ENCODE measurements around the gene ADGRG3. TPM values are rescaled to one million over a fixed set of nuclear protein-coding genes. Genes with fewer than 3 reads are reported as not detected.
A peak's percentile ranks its signal among the peaks of the same experiment; 100 is the strongest.

Gene ADGRG3
- total and polyA plus RNA-seq, 2 of the 13 experiments (the other 11 are each of a cell fraction or from before 2014, with no cell fraction given) = 2.7 to 11.8 TPM

DNA sequence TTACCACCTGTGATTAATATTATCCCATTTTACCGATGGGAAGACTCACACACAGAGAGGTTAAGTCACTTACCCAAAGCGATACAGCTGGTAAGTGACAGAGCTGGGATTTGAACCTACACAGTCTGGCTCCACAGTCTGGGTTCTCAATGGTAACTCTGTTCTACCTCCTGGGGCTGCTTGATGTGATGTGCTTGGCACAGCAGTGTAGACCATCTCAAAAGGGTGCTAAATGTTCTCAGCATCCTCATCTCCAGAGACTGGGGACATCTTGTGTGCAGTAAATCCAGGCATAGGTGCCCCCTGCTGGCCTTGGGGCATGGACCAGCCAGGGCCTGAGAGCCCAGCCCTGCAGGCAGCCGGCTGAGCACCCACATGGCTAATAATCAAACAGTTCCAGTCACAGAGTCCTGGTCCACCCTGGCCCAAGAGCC is 52.1 kb downstream of the ADGRG3 start (continued):
- TF ChIP-seq, protein P1, sequence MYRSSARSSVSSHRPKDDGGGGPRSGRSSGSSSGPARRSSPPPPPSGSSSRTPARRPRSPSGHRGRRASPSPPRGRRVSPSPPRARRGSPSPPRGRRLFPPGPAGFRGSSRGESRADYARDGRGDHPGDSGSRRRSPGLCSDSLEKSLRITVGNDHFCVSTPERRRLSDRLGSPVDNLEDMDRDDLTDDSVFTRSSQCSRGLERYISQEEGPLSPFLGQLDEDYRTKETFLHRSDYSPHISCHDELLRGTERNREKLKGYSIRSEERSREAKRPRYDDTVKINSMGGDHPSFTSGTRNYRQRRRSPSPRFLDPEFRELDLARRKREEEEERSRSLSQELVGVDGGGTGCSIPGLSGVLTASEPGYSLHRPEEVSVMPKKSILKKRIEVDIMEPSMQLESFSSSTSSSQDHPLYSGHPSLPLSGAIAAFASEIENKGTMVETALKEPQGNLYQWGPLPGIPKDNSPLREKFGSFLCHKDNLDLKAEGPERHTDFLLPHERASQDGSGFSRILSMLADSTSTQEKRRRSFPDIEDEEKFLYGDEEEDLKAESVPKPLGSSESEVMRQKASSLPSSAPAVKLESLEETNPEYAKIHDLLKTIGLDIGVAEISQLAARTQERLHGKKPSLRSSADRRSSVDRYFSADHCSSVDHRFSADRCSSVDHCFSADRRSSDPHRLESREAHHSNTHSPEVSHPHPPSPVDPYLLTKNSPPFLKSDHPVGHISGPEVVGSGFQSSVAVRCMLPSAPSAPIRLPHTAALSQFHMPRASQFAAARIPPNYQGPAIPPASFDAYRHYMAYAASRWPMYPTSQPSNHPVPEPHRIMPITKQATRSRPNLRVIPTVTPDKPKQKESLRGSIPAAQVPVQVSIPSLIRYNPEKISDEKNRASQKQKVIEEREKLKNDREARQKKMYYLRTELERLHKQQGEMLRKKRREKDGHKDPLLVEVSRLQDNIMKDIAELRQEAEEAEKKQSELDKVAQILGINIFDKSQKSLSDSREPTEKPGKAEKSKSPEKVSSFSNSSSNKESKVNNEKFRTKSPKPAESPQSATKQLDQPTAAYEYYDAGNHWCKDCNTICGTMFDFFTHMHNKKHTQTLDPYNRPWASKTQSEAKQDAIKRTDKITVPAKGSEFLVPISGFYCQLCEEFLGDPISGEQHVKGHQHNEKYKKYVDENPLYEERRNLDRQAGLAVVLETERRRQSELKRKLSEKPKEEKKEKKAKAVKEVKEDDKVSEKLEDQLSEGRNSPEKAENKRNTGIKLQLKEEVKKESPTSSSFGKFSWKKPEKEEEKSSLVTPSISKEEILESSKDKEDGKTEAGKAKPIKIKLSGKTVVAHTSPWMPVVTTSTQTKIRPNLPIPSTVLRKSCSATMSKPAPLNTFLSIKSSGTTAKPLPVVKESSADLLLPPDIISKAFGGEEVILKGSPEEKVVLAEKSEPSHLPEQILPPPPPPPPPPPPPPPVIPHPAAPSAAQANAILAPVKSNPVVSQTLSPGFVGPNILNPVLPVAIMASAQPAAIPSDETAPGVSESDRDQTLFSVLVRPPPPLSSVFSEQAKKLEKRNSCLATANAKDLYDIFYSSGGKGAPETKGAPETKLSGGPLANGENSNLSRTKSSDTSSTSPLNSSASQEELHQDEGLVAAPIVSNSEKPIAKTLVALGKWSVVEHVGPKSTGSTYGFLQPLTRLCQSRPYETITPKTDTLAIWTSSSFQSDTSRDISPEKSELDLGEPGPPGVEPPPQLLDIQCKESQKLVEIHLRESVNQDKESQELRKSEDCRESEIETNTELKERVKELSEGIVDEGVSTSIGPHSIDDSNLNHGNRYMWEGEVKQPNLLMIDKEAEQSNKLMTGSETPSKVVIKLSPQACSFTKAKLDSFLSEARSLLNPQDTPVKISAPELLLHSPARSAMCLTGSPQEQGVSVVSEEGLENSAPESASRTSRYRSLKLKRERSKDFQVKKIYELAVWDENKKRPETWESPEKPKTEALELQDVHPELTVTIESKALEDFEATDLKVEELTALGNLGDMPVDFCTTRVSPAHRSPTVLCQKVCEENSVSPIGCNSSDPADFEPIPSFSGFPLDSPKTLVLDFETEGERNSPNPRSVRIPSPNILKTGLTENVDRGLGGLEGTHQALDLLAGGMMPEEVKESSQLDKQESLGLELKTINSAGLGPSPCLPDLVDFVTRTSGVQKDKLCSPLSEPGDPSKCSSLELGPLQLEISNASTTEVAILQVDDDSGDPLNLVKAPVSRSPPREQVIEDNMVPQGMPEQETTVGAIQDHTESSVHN (CRISPR knock-in tag; IDR thresholded peaks at IDR 0.05) = no peak
- TF ChIP-seq ZNF350 (CRISPR knock-in tag; IDR thresholded peaks at IDR 0.05; ENCODE audit: borderline replicate concordance, low read depth) = peak; percentile 37; the same call in 1 of the 2 replicates
- no peak for TF ChIP-seq THYN1 (CRISPR knock-in tag; IDR thresholded peaks at IDR 0.05; ENCODE audit: borderline replicate concordance, low read depth)
- TF ChIP-seq RXRA (CRISPR knock-in tag; IDR thresholded peaks at IDR 0.05) = 0 out of 2 replicates have a peak, but pooled peaks have one; percentile 20
- TF ChIP-seq ZNF383 (CRISPR knock-in tag; IDR thresholded peaks at IDR 0.05; ENCODE audit: borderline replicate concordance) = no peak
- TF ChIP-seq, protein P2, sequence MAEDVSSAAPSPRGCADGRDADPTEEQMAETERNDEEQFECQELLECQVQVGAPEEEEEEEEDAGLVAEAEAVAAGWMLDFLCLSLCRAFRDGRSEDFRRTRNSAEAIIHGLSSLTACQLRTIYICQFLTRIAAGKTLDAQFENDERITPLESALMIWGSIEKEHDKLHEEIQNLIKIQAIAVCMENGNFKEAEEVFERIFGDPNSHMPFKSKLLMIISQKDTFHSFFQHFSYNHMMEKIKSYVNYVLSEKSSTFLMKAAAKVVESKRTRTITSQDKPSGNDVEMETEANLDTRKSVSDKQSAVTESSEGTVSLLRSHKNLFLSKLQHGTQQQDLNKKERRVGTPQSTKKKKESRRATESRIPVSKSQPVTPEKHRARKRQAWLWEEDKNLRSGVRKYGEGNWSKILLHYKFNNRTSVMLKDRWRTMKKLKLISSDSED (CRISPR knock-in tag; IDR thresholded peaks at IDR 0.05) = no peak
- peak; percentile 82; the same call in 1 of the 2 replicates for TF ChIP-seq ZNF878 (CRISPR knock-in tag; IDR thresholded peaks at IDR 0.05)
- no peak for TF ChIP-seq ZFP36L1 (CRISPR knock-in tag; IDR thresholded peaks at IDR 0.05)
- TF ChIP-seq EP300 (IDR thresholded peaks at IDR 0.05; ENCODE audit: low read depth in 2 of 2, low read length in 2 of 2) = 0 out of 4 replicates have a peak, but pooled peaks of 1 of the 2 experiments have one; percentile 10
- no peak for TF ChIP-seq EP300 (CRISPR knock-in tag; IDR thresholded peaks at IDR 0.05; ENCODE audit: borderline replicate concordance)
- peak; percentile 63; the same call in 1 of the 2 replicates for TF ChIP-seq CBX5 (CRISPR knock-in tag; IDR thresholded peaks at IDR 0.05; ENCODE audit: borderline replicate concordance)
- TF ChIP-seq, protein P3, sequence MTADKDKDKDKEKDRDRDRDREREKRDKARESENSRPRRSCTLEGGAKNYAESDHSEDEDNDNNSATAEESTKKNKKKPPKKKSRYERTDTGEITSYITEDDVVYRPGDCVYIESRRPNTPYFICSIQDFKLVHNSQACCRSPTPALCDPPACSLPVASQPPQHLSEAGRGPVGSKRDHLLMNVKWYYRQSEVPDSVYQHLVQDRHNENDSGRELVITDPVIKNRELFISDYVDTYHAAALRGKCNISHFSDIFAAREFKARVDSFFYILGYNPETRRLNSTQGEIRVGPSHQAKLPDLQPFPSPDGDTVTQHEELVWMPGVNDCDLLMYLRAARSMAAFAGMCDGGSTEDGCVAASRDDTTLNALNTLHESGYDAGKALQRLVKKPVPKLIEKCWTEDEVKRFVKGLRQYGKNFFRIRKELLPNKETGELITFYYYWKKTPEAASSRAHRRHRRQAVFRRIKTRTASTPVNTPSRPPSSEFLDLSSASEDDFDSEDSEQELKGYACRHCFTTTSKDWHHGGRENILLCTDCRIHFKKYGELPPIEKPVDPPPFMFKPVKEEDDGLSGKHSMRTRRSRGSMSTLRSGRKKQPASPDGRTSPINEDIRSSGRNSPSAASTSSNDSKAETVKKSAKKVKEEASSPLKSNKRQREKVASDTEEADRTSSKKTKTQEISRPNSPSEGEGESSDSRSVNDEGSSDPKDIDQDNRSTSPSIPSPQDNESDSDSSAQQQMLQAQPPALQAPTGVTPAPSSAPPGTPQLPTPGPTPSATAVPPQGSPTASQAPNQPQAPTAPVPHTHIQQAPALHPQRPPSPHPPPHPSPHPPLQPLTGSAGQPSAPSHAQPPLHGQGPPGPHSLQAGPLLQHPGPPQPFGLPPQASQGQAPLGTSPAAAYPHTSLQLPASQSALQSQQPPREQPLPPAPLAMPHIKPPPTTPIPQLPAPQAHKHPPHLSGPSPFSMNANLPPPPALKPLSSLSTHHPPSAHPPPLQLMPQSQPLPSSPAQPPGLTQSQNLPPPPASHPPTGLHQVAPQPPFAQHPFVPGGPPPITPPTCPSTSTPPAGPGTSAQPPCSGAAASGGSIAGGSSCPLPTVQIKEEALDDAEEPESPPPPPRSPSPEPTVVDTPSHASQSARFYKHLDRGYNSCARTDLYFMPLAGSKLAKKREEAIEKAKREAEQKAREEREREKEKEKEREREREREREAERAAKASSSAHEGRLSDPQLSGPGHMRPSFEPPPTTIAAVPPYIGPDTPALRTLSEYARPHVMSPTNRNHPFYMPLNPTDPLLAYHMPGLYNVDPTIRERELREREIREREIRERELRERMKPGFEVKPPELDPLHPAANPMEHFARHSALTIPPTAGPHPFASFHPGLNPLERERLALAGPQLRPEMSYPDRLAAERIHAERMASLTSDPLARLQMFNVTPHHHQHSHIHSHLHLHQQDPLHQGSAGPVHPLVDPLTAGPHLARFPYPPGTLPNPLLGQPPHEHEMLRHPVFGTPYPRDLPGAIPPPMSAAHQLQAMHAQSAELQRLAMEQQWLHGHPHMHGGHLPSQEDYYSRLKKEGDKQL (CRISPR knock-in tag; IDR thresholded peaks at IDR 0.05; ENCODE audit: low read depth) = no peak
- TF ChIP-seq KDM2A (CRISPR knock-in tag; IDR thresholded peaks at IDR 0.05; ENCODE audit: borderline replicate concordance, low read depth) = peak; percentile 86
- no peak for TF ChIP-seq ZNF33A (CRISPR knock-in tag; IDR thresholded peaks at IDR 0.05; ENCODE audit: borderline replicate concordance)
- TF ChIP-seq SMC3 (IDR thresholded peaks at IDR 0.05; ENCODE audit: low read length) = peak; percentile 97

Data from HepG2 (cell line).